Vagina (tissue), 2 donors: Measurements from ENCODE around the gene HMCN1.

Source experiments
- POLR2A ChIP-seq, 2 donors: fragments of 450-650 bp; IDR thresholded peaks; one replicate each; pipeline ENCODE4 v1.6.1; 2017; ENCODE audit warnings: antibody characterized with exemption in 2 of 2, mild to moderate bottlenecking in 2 of 2, moderate library complexity in 2 of 2
- POLR2AphosphoS5 ChIP-seq, 2 donors: sonication (generic); formaldehyde crosslinking; IDR thresholded peaks; one replicate each; pipeline ENCODE4 v1.9.0; 2017; ENCODE audit warnings: antibody characterized with exemption in 2 of 2, mild to moderate bottlenecking in 2 of 2, low read depth in 1 of 2; ENCODE audit not compliant: insufficient read depth in 1 of 2
- TF ChIP-seq, protein P1 (sequence below), 3 experiments: fragments of 450-650 bp in 2 of 3; fragments of 200-600 bp in 1 of 3; sonication (generic) in 1 of 3; IDR thresholded peaks; one replicate each; pipeline ENCODE4 v1.5.1; 2017 to 2019; ENCODE audit warnings: antibody characterized with exemption in 3 of 3, mild to moderate bottlenecking in 2 of 3, moderate library complexity in 2 of 3

DNA sequence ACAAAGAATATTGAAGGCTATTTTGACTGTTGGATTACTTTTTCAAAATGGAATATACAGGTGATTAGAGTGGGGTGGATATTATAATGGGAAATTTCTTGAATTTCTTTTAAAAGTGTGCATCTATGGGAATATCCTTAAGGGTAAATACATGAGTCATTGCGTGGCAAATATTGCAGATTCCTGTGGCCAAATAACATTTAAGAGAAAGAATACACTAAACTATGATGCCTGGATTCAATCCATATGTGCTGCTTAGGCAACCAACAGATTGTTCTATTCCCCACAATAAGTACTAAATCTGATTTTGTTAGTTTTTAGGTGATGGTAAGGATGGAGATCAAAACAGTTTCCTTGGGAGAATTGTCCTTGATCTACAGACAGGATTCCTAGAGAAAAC is 119.5 kb downstream of the HMCN1 start:
- TF ChIP-seq, protein P1, sequence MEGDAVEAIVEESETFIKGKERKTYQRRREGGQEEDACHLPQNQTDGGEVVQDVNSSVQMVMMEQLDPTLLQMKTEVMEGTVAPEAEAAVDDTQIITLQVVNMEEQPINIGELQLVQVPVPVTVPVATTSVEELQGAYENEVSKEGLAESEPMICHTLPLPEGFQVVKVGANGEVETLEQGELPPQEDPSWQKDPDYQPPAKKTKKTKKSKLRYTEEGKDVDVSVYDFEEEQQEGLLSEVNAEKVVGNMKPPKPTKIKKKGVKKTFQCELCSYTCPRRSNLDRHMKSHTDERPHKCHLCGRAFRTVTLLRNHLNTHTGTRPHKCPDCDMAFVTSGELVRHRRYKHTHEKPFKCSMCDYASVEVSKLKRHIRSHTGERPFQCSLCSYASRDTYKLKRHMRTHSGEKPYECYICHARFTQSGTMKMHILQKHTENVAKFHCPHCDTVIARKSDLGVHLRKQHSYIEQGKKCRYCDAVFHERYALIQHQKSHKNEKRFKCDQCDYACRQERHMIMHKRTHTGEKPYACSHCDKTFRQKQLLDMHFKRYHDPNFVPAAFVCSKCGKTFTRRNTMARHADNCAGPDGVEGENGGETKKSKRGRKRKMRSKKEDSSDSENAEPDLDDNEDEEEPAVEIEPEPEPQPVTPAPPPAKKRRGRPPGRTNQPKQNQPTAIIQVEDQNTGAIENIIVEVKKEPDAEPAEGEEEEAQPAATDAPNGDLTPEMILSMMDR (IDR thresholded peaks at IDR 0.05): no peak
- TF ChIP-seq POLR2A (IDR thresholded peaks at IDR 0.05) (no peak), POLR2AphosphoS5 (IDR thresholded peaks at IDR 0.05; ENCODE audit: insufficient read depth in 1 of 2, low read depth in 1 of 2) (no peak)
